Fibroblast of mammary gland (primary cell): ENCODE results near the gene DHX15.

Experiments used
- DNase-seq: peaks from one replicate; pipeline ENCODE4 v3.0.0-alpha.2; 2010; ENCODE audit warnings: low read depth
- H3K4me3 ChIP-seq: 2 replicates; pipeline ENCODE4 v1.5.1; 2011; ENCODE audit warnings: low read depth, mild to moderate bottlenecking, low read length, moderate library complexity; ENCODE audit not compliant: control insufficient read depth
- TF ChIP-seq, protein P1 (sequence below): conservative IDR thresholded peaks from 2 replicates; pipeline ENCODE4 v1.5.1; 2011; ENCODE audit warnings: low read depth, low read length, inconsistent platforms; ENCODE audit not compliant: control insufficient read depth, insufficient read depth

The DHX15 gene

DNA sequence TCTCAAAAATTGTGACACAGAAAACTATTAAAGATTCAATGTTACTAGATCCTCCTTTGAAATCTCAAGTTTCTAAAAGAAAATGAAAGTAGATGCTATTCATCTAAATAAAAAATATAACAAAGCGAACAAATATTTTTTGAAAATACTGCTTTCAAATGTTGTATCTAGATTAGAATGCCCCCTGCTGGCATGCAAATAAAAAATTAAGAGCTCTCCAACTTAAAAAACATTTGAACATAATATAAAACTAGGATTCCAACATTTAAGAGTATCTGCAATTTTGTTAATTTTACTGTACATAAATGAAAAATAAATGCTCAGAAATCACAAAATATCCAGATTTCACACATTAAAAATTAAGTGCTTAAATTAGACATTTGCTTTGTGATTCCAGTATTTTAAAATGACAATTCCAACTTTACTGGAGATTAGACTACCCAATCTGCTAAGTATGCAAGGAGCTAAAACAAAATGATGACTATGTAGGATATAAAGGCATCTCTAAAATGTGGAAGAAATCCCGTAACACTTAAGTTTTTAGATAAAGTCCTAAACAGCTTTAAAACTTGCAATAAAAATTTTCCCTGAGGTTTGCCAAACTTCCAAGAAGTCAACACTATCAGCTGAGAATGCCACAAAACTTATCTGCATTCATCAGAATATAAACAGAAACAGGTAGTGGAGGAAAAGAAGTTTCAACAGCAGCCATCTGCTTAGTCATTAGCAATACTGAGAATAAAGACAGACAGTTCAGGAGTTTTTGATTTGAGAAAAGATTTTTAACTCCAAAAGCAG, 32.7 kb downstream of the DHX15 start:
- H3K4me3 ChIP-seq, result no peak overlapping the region
- peak; percentile 24 for DNase-seq

DNA sequence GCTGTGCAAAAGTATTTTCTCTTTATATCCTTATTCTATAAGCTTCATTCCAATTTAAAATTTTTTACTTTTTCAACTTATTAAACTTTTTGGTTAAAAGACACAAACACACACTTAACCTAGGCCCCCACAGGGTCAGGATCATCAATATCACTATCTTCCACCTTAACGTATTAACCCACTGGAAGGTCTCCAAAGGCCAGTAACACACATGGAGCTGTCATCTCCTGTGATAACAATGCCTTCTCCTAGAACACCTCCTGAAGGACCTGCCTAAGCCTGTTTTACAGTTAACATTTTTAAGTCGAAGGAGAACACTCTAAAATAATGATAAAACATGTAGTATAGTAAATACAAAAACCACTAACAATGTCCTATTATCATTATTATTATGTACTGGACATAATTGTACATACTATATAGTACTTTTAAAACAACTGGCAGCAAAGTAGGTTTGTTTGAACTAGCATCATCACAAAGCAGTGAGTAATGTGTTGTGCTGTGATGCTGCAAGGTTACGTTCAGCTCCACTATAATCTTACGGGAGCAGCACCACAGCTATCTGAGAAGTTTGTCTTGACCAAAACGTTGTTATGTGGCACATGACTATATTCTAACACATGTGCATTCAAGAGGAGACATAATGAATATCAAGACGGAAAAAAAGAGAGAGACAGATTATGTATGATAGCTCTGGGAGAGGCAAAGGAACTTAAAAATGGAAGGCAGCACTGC, 33.7 kb downstream of the DHX15 start:
- no peak overlapping the region for H3K4me3 ChIP-seq

More for the DNA sequence above, 32.7 kb downstream of the DHX15 start:
- TF ChIP-seq, protein P1, sequence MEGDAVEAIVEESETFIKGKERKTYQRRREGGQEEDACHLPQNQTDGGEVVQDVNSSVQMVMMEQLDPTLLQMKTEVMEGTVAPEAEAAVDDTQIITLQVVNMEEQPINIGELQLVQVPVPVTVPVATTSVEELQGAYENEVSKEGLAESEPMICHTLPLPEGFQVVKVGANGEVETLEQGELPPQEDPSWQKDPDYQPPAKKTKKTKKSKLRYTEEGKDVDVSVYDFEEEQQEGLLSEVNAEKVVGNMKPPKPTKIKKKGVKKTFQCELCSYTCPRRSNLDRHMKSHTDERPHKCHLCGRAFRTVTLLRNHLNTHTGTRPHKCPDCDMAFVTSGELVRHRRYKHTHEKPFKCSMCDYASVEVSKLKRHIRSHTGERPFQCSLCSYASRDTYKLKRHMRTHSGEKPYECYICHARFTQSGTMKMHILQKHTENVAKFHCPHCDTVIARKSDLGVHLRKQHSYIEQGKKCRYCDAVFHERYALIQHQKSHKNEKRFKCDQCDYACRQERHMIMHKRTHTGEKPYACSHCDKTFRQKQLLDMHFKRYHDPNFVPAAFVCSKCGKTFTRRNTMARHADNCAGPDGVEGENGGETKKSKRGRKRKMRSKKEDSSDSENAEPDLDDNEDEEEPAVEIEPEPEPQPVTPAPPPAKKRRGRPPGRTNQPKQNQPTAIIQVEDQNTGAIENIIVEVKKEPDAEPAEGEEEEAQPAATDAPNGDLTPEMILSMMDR, result peak; percentile 39

DNA sequence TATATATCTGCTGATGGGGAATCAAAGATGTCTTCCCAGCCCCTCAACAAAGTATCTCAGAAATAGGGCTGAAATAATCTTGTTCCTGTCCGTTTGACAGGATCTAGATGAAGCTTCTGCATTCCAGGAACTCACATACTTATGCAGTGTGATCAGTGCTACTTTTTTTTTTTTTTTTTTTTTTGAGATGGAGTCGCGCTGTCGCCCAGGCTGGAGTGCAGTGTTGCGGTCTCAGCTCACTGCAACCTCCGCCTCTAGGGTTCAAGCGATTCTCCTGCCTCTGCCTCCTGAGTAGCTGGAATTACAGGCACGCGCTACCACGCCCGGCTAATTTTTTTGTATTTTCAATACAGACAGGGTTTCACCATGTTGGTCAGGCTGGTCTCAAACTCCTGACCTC, 36.4 kb downstream of the DHX15 start:
- TF ChIP-seq, protein P1, result no peak
- DNase-seq, result no peak
- no peak overlapping the region for H3K4me3 ChIP-seq

More for the DNA sequence above, 33.7 kb downstream of the DHX15 start:
- TF ChIP-seq, protein P1, result no peak
- peak; percentile 10 for DNase-seq

DNA sequence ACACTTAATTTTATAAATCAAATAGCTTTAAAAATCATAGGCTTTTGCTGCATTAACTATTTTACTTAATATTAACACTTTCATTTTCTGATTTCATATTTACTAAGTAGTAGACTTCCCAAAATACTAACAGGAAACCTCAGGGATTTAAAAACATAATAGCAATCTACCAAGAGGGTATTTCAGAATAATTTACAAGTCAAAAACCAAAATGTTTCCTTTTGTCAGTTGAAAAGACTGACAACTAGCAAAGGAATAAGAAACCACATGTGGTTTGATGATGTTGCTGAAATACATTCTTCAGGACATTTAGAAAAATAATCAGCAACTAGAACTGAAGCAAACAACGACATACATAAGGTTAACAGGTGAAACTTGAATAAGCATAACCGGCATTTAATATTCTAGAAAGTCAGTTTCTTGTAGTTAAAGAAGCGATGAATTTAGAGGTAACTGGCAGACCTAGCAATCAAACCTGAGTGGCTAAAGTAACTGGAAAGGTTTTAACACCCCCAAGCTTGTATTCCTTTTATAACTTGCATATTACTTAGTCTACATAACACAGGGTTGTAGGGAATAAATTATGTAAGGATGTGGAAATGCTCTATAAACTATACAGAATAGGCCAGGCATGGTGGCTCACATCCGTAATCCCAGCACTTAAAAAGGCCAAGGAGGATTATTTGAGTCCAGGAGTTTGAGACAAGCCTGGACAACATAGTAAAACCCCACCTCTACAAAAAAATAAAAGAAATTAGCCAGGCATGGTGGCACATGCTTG, 40.0 kb downstream of the DHX15 start:
- no peak for DNase-seq
- TF ChIP-seq, protein P1, result no peak
- H3K4me3 ChIP-seq, result no peak overlapping the region

DNA sequence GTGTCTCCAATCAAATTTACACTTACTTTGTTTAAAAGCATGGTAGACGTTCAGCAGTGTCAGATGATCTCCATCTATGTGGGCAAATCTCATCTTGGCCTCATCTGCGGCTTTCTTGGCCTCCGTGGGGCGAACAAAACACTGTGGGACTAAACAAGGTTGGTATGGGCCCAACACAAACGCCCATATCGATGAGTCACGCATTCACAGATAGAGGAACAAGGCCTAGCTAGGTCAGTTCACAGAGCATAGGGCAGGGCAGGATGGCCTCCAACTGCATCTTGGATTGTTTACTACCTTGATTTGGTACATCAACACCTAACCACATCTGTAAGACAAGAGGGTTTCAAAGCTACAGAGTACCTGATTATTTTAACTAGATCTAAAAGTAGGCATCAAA, 47.3 kb downstream of the DHX15 start:
- TF ChIP-seq, protein P1, result no peak
- H3K4me3 ChIP-seq, result no peak overlapping the region
- DNase-seq, result no peak

DNA sequence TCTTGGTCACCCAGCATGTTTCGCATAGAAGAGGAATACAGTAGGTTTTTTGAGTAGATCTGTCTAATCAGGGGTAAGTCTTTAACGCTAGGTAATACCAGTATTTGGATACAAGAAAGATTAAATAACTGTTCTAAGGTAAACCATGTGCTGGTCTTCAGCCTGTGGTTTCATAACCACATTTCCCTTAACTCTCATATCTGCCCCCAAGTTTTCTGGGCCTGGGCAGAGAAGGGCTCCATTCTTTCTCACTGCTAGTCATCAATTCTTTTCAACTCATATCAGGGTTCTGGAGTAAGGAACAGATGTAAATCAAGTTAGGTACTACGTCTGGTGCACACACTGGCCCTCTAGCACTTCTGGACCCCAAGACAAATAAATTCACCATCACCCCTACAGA, 49.0 kb downstream of the DHX15 start:
- H3K4me3 ChIP-seq, result no peak overlapping the region
- TF ChIP-seq, protein P1, result no peak
- DNase-seq, result no peak
